HT1080 (cell line): ENCODE measurements around the gene TRMT2A. TPM values are rescaled to one million over a fixed set of nuclear protein-coding genes. Genes with fewer than 3 reads are reported as not detected.
"Not testable (repeated sequence)": the region's sequence is repeated elsewhere in the genome, so short reads cannot be mapped to it uniquely, and the experiment has no call there.

Experiments used
- DNase-seq: peaks from one replicate; pipeline ENCODE4 v3.0.0-alpha.2; 2015; ENCODE audit warnings: low read depth
- total RNA-seq: library from RNA; depleted of rRNA; stranded (reverse); fragments of >200 nt; shearing (Covaris generic); gene quantifications from 2 replicates; pipeline ENCODE4 v1.2.3, GENCODE V29; 2014

TRMT2A gene
- total RNA-seq, 1 experiment from 2014 or later: 93.4 TPM

GRCh38 chr22:20088263-20088648 lies 28.8 kb downstream of the TRMT2A start:
- DNase-seq: no peak

DNA sequence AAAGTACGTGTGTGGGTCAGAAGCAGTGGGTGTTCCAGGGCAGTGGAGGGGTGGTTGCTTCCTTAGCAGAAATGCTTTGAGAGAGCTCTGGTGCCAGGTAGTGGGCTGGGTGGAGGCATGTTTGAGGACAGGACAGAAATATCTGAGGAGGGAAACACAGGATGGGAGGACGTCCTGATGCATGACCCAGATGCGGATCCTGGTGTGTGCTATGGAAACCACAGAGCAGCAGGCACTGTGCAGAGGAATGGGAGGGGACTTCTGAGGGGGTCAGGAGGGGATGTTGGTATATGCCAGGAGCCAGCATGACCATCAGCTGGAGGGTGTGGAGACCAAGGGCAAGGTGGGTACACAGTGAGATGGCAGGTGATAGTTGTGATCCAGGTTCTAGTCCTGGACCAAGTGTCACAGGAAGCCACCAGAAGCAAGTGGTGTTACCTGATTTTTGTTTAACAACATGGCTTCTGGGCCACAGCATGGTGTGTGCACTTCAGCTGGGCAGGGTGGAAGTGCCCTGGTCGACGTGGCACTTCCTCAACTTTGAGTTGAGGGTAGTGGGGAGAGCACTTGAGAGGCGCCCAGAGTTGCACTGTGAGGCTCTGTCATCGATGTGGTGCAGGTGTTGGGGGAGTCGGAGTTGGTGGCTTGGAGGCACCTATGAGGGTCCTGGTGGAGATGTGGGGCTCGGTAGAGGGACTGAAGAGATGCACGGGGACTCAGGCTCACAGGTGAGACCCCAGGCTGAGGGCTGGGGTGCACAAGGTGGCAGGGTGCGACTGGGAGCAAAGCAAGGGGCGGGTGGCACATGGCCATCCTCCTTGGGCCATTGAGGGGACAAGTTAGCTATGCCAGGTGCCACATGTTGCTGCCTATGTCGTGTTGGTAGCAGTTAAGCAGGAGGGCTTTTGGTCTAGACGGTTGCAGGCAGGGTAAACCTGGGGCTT lies 29.4 kb downstream of the TRMT2A start:
- DNase-seq: no peak

DNA sequence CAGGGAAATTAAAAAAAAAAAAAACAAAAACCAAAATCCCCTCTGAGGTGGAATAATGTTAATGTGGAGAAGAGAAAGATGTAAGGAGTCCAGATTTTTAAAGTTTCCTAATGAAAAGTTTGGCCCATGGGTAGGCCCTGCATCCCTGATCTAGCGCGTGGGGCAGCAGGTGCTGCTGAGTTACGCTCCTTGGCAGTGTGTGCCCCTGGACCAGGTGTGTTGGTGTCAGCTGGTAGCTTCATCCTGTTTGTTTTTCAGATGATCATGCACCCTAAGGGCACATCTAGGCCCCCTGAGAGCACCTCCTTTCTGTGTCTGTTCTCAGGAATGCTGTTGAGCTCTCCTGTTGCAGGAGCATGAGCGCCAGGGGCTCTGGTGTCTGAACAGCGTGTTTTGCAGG lies 30.3 kb downstream of the TRMT2A start:
- DNase-seq: no peak

GRCh38 chr22:20086101-20086599 lies 30.9 kb downstream of the TRMT2A start:
- no peak for DNase-seq

DNA sequence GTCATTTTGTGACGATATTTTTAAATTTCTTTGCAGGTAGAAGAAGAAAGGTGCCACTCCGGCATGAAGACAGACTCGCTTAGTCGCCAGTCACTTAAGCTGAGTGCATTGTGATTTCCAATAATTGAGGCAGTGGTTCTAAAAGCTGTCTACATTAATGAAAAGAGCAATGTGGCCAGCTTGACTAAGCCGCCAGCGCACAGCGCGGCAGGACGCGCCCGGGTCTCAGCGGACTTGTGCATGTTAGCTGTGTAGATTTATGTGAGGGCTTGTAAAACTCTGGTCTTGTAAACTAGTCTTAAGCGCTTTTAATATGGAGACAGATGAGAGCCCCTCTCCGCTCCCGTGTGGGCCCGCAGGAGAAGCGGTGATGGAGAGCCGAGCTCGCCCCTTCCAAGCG lies 31.4 kb downstream of the TRMT2A start:
- no peak for DNase-seq

GRCh38 chr22:20084547-20085413 lies 32.2 kb downstream of the TRMT2A start:
- no peak for DNase-seq

GRCh38 chr22:20083891-20084546 lies 33.0 kb downstream of the TRMT2A start:
- DNase-seq: no peak

GRCh38 chr22:20083157-20083890 lies 33.7 kb downstream of the TRMT2A start:
- no peak for DNase-seq

DNA sequence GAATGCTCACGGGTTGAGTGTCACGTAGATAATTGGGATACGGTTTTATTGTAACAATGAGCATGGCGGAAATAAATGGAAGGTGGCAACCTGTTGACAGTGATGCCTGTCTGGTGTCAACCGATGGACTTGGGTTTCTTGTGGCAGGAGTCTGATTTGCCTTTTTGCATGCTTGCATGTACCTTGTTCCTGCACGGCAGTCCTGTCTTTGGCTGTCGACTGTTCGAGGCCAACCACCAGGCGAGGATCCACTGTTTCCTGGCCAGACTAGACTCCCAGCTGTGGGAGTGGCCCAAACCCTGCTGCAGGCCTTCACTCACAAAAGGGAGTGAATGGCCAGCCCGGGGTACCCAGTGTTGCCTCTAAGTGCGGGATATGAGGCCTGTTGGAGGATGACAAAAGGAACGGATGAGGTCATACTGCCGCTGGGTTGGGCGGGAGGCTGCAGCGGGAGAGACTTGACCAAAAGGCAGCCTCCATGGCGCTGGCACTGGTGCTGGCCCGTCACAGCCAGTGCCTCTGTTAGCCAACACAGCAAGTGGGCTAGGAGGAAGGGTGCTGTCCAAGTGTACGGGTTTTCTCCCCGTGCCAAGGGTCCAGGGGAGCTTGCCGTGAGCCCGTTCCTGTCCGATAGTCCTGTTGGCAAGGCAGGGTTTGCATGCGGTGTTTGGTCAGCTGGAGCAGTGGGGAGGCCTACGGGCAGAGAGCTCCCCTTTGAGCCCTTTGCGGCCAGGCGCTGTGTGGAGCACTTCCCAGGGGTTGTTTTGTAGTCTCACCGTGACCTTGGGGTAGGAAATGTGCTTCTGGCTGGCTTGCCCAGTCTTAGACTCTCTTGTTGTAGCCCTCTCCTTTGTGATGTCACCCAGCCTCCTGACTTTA lies 36.0 kb downstream of the TRMT2A start:
- peak; percentile 51 for DNase-seq

- DNase-seq: no peak
Observed at GRCh38 chr22:20080445-20080775, 36.6 kb downstream of the TRMT2A start.

GRCh38 chr22:20079745-20080444 lies 37.1 kb downstream of the TRMT2A start, which contains the start of gene DGCR8:
DGCR8 (plus strand) TSS chr22:20080241; CDS start chr22:20085964, 5,723 bp downstream.
- peak; percentile 93 for DNase-seq

DNA sequence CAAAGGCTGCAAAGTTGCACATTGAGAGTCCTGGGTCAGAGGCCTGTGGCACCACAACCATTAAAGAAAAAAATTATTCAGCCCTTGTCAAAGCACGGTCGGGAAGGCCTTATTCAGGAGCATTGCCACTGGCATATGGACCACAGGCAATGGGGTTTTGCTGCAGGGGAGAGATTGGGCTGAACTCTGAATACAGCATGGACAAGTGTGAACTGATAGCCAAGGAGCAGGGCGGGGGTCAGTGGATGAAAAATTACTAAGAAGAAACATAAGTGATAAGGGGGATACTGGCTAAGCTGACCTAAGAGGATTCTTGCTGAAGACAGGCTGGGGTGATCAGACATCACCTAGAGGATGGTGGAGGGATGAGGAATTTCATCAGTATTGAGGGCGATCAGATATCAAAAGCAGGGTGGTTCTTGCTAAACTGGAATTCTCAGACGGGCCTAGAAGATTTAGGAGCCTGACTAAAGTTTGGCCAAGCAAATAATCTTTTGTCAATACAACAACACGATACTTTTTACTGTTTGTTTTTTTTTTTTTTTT lies 40.3 kb downstream of the TRMT2A start:
- no peak for DNase-seq

GRCh38 chr22:20071524-20071972 lies 45.5 kb downstream of the TRMT2A start:
- DNase-seq: no peak

DNA sequence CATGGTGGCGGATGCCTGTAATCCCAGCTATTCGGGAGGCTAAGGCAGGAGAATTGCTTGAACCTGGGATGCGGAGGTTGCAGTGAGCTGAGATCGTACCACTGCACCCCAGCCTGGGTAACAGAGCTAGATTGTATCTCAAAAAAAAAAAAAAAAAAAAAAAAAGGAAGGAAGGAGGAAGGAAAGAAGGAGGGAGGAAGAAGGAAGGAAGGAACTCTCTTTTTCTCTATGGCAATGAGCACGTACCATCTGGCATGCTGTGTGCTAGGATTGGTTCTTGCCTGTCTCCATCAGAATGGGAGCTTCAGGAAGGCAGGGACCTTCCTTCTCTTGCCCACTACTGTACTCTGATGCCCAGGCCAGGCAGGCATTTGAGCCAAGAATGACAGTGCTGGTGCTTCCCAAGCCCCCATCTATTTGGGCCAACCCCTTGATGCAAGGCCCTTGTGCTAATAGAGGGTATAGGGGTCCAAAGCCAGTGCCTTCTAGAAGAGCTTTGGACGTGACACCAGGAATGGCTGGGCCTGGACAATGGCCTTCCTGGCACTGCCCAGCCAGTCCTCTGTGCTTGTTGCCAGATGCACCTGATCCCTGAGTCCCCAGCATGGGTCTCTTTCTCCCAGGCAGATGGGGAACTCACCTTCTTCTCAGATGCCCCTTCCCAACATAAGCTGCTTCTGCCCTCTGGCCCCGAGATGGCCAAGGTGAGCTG lies 47.5 kb downstream of the TRMT2A start:
- no peak for DNase-seq

- no peak for DNase-seq
Observed at GRCh38 chr22:20068640-20069039, 48.4 kb downstream of the TRMT2A start.

DNA sequence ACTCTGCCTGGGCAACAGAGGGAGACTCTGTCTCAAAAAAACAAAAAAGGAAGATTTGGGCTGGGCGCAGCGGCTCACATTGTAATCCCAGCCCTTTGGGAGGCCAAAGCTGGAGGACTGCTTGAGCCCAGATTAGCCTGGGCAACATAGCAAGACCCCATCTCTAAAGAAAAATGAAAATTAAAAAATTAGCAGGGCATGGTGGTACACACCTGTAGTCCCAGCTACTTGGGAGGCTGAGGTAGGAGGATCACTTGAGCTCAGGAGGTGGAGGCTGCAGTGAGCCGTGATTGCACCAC lies 49.7 kb downstream of the TRMT2A start:
- not testable (repeated sequence) for DNase-seq

- DNase-seq: no peak
Observed at GRCh38 chr22:20066617-20067383, 50.2 kb downstream of the TRMT2A start.
